GM23338 (cell line): ENCODE measurements around the gene USP32. TPM values are rescaled to one million over a fixed set of nuclear protein-coding genes. Genes with fewer than 3 reads are reported as not detected.

ENCODE experiments used
- ATAC-seq: fragments of 200-7000 bp; cut with Tn5 transposase; 3 replicates; pipeline ENCODE4 v1.9.1; 2020
- DNase-seq: peaks from one replicate; pipeline ENCODE4 v3.0.0-alpha.2; 2015; ENCODE audit warnings: low spot score
- H2AFZ ChIP-seq: fragments of 200-600 bp; sonication (generic); 2 replicates; pipeline ENCODE4 v1.8.0; 2016; ENCODE audit warnings: antibody characterized with exemption, mild to moderate bottlenecking, moderate library complexity
- H3F3A ChIP-seq: fragments of 200-600 bp; sonication (generic); replicated peaks from 2 replicates; pipeline ENCODE4 v1.8.0; 2017; ENCODE audit warnings: antibody characterized with exemption, mixed run types, low read depth
- H3K27ac ChIP-seq: fragments of 200-600 bp; sonication (generic); 2 replicates; pipeline ENCODE4 v1.6.1; 2016; ENCODE audit warnings: low read depth
- H3K27me3 ChIP-seq: fragments of 200-600 bp; sonication (generic); 2 replicates; pipeline ENCODE4 v1.8.0; 2016; ENCODE audit warnings: mild to moderate bottlenecking, mixed run types, moderate library complexity; ENCODE audit not compliant: insufficient read depth
- H3K36me3 ChIP-seq: fragments of 200-600 bp; sonication (generic); 2 replicates; pipeline ENCODE4 v1.8.0; 2016; ENCODE audit warnings: mild to moderate bottlenecking; ENCODE audit not compliant: insufficient read depth
- H3K4me1 ChIP-seq: fragments of 200-600 bp; sonication (generic); 2 replicates; pipeline ENCODE4 v1.8.0; 2016; ENCODE audit warnings: mild to moderate bottlenecking, moderate library complexity; ENCODE audit not compliant: insufficient read depth
- H3K4me2 ChIP-seq: fragments of 200-600 bp; sonication (generic); 2 replicates; pipeline ENCODE4 v1.7.1; 2017; ENCODE audit warnings: mixed run types
- H3K4me3 ChIP-seq: fragments of 200-600 bp; sonication (generic); 2 replicates; pipeline ENCODE4 v1.6.1; 2016; ENCODE audit warnings: mixed run types
- H3K79me2 ChIP-seq: fragments of 200-600 bp; sonication (generic); replicated peaks from 2 replicates; pipeline ENCODE4 v1.8.0; 2017; ENCODE audit warnings: mild to moderate bottlenecking; ENCODE audit not compliant: insufficient read depth
- H3K9me2 ChIP-seq: fragments of 200-600 bp; sonication (generic); 2 replicates; pipeline ENCODE4 v1.8.0; 2017; ENCODE audit not compliant: insufficient read depth
- H4K20me1 ChIP-seq: fragments of 200-600 bp; sonication (generic); replicated peaks from 2 replicates; pipeline ENCODE4 v1.8.0; 2017; ENCODE audit warnings: mild to moderate bottlenecking; ENCODE audit not compliant: insufficient read depth
- H3K27ac Mint-ChIP-seq: 2 replicates; pipeline ENCODE4 v1.8.0; 2020; ENCODE audit warnings: inconsistent platforms, mild to moderate bottlenecking, moderate library complexity, mixed read lengths
- H3K27me3 Mint-ChIP-seq: 3 replicates; pipeline ENCODE4 v1.8.0; 2022; ENCODE audit warnings: low read depth, mild to moderate bottlenecking, moderate library complexity, mixed read lengths, inconsistent platforms; ENCODE audit not compliant: insufficient read depth, poor library complexity
- H3K36me3 Mint-ChIP-seq: 3 replicates; pipeline ENCODE4 v1.8.0; 2021; ENCODE audit warnings: low read depth, mild to moderate bottlenecking, inconsistent platforms, moderate library complexity, mixed read lengths
- H3K4me1 Mint-ChIP-seq: 3 replicates; pipeline ENCODE4 v1.8.0; 2020; ENCODE audit warnings: mild to moderate bottlenecking, inconsistent platforms, mixed read lengths
- H3K4me3 Mint-ChIP-seq: 3 replicates; pipeline ENCODE4 v1.8.0; 2021; ENCODE audit warnings: moderate library complexity, mild to moderate bottlenecking, inconsistent platforms, mixed read lengths
- H3K9me3 Mint-ChIP-seq: 3 replicates; pipeline ENCODE4 v1.8.0; 2020; ENCODE audit warnings: moderate library complexity, mild to moderate bottlenecking, inconsistent platforms, mixed read lengths
- EZH2 ChIP-seq: fragments of 200-600 bp; sonication (generic); IDR thresholded peaks from one replicate; pipeline ENCODE4 v1.8.0; 2017; ENCODE audit warnings: antibody characterized with exemption, mild to moderate bottlenecking, low read depth; ENCODE audit not compliant: unreplicated experiment
- EZH2phosphoT487 ChIP-seq: fragments of 200-600 bp; sonication (generic); IDR thresholded peaks from one replicate; pipeline ENCODE4 v1.8.1; 2018; ENCODE audit warnings: antibody characterized with exemption; ENCODE audit not compliant: unreplicated experiment
- JUNB ChIP-seq: IDR thresholded peaks from one replicate; pipeline ENCODE4 v1.6.1; 2016; ENCODE audit warnings: antibody characterized with exemption; ENCODE audit not compliant: unreplicated experiment
- POLR2AphosphoS5 ChIP-seq: IDR thresholded peaks from 2 replicates; pipeline ENCODE4 v1.6.1; 2016; ENCODE audit warnings: antibody characterized with exemption, low read depth
- STAT1 ChIP-seq: IDR thresholded peaks from one replicate; pipeline ENCODE4 v1.6.1; 2016; ENCODE audit warnings: antibody characterized with exemption; ENCODE audit not compliant: unreplicated experiment
- ZNF114 ChIP-seq: fragments of 250-450 bp; sonication (Bioruptor Pico); IDR thresholded peaks from 2 replicates; pipeline ENCODE4 v1.5.0; 2020; ENCODE audit warnings: mild to moderate bottlenecking, moderate library complexity
- ZNF331 ChIP-seq: fragments of 250-450 bp; sonication (Bioruptor Pico); IDR thresholded peaks from 2 replicates; pipeline ENCODE4 v1.5.0; 2020; ENCODE audit warnings: low read depth, mild to moderate bottlenecking, moderate library complexity
- polyA plus RNA-seq: library from polyadenylated mRNA; unstranded; fragments of >200 nt; fragmentation: Nextera tagmentation; extraction: Ambion mirVana; gene quantifications from 2 replicates; pipeline ENCODE4 v1.2.1, GENCODE V29; 2016
- total RNA-seq: library from RNA; depleted of rRNA; stranded (reverse); fragments of >200 nt; shearing (Covaris generic); gene quantifications from 2 replicates; pipeline ENCODE4 v1.2.3, GENCODE V29; 2014
- TF ChIP-seq, protein P1 (sequence below): IDR thresholded peaks from 2 replicates; pipeline ENCODE4 v1.6.1; 2016; ENCODE audit warnings: antibody characterized with exemption
- TF ChIP-seq, protein P2 (sequence below): IDR thresholded peaks from one replicate; pipeline ENCODE4 v1.6.1; 2018; ENCODE audit warnings: antibody characterized with exemption; ENCODE audit not compliant: unreplicated experiment
- TF ChIP-seq, protein P3 (sequence below), 2 experiments: fragments of 200-600 bp in 1 of 2; sonication (generic) in 1 of 2; conservative IDR thresholded peaks; 2 replicates each; pipeline versions ENCODE4 v1.5.1 to v1.6.1; 2016 to 2017; ENCODE audit warnings: antibody characterized with exemption in 2 of 2, low read depth in 2 of 2, mild to moderate bottlenecking in 2 of 2, moderate library complexity in 1 of 2

USP32 gene
- total and polyA plus RNA-seq, 2 experiments from 2014 or later: 43.6 to 129 TPM

DNA sequence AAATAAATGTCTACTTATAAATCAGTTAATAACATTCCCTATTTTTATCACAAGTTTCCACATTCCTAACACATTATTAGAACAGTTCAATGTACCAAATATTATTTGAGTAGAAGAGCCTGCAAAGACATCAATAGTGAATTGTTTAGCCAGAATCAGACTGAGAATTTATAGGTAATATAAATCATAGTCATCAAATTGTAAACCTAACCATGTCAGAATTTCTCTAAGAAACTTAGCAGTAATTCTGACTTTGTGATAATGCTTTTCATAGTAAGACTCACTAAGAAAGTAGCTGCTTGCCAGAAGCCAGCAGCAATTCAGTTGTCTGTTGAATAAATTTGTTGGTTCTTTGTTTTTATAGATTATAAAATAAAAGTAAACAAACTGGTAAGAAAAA lies 111.3 kb downstream of the USP32 start:
- Mint-ChIP-seq H3K27me3 (no peaks in the 10 kb centered on the region), H3K36me3 (no peaks in the 10 kb centered on the region), H3K27ac (no peak overlapping the region), H3K4me3 (no peak overlapping the region), H3K9me3 (no peaks in the 10 kb centered on the region), H3K4me1 (no peaks in the 10 kb centered on the region)
- ATAC-seq: no peak
- H3K4me2 ChIP-seq: no peak overlapping the region
- no peak overlapping the region for H2AFZ ChIP-seq
- H3K27ac ChIP-seq: no peak overlapping the region
- H3K9me2 ChIP-seq: no peaks in the 10 kb centered on the region
- H3K4me3 ChIP-seq: no peak overlapping the region
- H3F3A ChIP-seq: no peaks in the 10 kb centered on the region
- no peaks in the 10 kb centered on the region; the same call in 1 of the 2 replicates for H3K36me3 ChIP-seq
- H3K27me3 ChIP-seq: no peaks in the 10 kb centered on the region
- TF ChIP-seq ZNF331 (no peak), JUNB (no peak), EZH2phosphoT487 (no peak), EZH2 (no peak), POLR2AphosphoS5 (no peak), ZNF114 (CRISPR knock-in tag) (no peak), STAT1 (no peak)
- TF ChIP-seq, protein P1, sequence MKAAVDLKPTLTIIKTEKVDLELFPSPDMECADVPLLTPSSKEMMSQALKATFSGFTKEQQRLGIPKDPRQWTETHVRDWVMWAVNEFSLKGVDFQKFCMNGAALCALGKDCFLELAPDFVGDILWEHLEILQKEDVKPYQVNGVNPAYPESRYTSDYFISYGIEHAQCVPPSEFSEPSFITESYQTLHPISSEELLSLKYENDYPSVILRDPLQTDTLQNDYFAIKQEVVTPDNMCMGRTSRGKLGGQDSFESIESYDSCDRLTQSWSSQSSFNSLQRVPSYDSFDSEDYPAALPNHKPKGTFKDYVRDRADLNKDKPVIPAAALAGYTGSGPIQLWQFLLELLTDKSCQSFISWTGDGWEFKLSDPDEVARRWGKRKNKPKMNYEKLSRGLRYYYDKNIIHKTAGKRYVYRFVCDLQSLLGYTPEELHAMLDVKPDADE: no peak
- TF ChIP-seq, protein P2, sequence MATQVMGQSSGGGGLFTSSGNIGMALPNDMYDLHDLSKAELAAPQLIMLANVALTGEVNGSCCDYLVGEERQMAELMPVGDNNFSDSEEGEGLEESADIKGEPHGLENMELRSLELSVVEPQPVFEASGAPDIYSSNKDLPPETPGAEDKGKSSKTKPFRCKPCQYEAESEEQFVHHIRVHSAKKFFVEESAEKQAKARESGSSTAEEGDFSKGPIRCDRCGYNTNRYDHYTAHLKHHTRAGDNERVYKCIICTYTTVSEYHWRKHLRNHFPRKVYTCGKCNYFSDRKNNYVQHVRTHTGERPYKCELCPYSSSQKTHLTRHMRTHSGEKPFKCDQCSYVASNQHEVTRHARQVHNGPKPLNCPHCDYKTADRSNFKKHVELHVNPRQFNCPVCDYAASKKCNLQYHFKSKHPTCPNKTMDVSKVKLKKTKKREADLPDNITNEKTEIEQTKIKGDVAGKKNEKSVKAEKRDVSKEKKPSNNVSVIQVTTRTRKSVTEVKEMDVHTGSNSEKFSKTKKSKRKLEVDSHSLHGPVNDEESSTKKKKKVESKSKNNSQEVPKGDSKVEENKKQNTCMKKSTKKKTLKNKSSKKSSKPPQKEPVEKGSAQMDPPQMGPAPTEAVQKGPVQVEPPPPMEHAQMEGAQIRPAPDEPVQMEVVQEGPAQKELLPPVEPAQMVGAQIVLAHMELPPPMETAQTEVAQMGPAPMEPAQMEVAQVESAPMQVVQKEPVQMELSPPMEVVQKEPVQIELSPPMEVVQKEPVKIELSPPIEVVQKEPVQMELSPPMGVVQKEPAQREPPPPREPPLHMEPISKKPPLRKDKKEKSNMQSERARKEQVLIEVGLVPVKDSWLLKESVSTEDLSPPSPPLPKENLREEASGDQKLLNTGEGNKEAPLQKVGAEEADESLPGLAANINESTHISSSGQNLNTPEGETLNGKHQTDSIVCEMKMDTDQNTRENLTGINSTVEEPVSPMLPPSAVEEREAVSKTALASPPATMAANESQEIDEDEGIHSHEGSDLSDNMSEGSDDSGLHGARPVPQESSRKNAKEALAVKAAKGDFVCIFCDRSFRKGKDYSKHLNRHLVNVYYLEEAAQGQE: no peak
- TF ChIP-seq, protein P3, sequence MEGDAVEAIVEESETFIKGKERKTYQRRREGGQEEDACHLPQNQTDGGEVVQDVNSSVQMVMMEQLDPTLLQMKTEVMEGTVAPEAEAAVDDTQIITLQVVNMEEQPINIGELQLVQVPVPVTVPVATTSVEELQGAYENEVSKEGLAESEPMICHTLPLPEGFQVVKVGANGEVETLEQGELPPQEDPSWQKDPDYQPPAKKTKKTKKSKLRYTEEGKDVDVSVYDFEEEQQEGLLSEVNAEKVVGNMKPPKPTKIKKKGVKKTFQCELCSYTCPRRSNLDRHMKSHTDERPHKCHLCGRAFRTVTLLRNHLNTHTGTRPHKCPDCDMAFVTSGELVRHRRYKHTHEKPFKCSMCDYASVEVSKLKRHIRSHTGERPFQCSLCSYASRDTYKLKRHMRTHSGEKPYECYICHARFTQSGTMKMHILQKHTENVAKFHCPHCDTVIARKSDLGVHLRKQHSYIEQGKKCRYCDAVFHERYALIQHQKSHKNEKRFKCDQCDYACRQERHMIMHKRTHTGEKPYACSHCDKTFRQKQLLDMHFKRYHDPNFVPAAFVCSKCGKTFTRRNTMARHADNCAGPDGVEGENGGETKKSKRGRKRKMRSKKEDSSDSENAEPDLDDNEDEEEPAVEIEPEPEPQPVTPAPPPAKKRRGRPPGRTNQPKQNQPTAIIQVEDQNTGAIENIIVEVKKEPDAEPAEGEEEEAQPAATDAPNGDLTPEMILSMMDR (conservative IDR thresholded peaks at IDR 0.05; ENCODE audit: low read depth in 2 of 2): no peak
- peaks cover 22% of the 10 kb centered on the region for H3K79me2 ChIP-seq
- H3K4me1 ChIP-seq: no peaks in the 10 kb centered on the region
- DNase-seq: no peak
- peaks cover 2% of the 10 kb centered on the region for H4K20me1 ChIP-seq

DNA sequence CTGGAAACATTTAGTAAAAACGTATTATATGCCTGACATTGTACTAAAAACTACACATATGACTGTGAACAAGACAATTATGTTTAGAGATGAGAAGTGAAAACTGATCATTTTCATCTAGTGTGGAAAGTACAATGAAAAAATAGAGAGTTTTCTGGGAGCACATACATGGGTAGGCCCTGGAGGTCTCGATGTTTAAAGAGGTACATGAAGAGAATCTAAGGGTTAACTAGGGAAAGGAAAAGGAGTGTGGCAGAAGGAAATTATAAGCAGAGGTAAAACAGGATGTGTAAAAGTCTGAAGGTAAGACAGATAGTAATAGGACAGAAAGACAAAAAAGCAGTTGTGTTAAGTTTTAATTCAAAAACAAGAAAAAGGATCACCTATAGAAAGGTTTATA lies 113.7 kb downstream of the USP32 start:
- DNase-seq (no peak), ATAC-seq (no peak)
- H3K4me2 ChIP-seq: no peak overlapping the region
- Mint-ChIP-seq H3K36me3 (no peaks in the 10 kb centered on the region), H3K9me3 (no peaks in the 10 kb centered on the region), H3K27me3 (no peaks in the 10 kb centered on the region), H3K27ac (no peak overlapping the region), H3K4me3 (no peak overlapping the region), H3K4me1 (no peaks in the 10 kb centered on the region)
- H3K27ac ChIP-seq: no peak overlapping the region
- H3K36me3 ChIP-seq: no peaks in the 10 kb centered on the region; the same call in 1 of the 2 replicates
- H3K4me1 ChIP-seq: no peaks in the 10 kb centered on the region
- no peak overlapping the region for H3K4me3 ChIP-seq
- H3K79me2 ChIP-seq: peaks cover 25% of the 10 kb centered on the region
- H4K20me1 ChIP-seq: peaks cover 2% of the 10 kb centered on the region
- no peaks in the 10 kb centered on the region for H3K9me2 ChIP-seq
- H2AFZ ChIP-seq: no peak overlapping the region
- H3F3A ChIP-seq: no peaks in the 10 kb centered on the region
- H3K27me3 ChIP-seq: no peaks in the 10 kb centered on the region
- TF ChIP-seq EZH2phosphoT487 (no peak), EZH2 (no peak), JUNB (no peak)
- TF ChIP-seq, protein P2: no peak
